NCI-H187 treated with DMSO at 0.1 percent for 48 hours (cell line): ENCODE results near the gene ZRANB3.

Experiments
- DNase-seq: peaks from one replicate; lab custom pipeline; 2025; lab: John Stamatoyannopoulos, UW

The ZRANB3 gene

DNA sequence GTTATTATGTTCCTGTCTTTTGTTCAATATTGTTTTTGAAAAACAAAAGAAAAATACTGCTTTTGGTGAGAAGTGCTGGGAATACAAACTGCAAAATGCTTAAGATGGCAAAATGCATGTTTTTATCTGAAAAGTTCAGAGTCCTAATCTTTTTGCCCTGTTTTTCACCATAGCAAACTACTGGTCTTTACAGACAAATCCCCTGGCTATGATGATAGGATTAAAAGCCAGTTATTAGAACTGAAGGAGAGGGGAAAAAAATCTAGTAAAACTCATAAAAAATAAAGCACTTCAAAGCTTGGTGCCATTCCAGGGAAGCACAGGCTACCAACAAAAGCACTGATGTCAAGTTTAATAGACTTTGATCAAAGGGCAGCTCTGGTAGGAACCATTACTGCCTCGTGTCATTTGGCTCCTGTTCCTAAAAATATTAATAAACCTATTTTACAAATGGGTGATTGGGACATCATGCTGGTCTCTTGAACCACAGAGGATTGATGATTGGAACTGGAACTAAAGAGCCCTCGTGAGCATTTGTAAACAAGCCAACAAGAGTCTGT, 284.2 kb downstream of the ZRANB3 start:
- DNase-seq: no peak

DNA sequence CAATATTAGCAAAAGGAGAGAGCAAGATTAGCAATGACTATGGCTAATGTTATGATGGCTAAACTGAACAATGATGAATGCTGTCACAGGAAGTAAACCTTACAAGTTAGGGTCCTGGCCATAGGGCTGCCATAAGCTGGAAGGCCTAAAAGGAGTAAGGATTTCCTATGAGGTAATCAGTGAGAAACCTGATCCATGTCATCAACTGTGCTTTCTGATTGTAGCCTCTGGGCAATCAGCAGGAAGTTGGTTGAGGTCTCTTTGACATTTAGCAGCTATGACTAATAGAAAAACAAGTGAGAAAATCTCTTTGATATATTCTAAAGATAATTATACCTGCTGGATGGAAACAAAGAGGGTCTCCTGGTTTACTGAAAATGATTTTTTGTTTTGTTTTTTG, 285.9 kb downstream of the ZRANB3 start:
- DNase-seq: no peak

DNA sequence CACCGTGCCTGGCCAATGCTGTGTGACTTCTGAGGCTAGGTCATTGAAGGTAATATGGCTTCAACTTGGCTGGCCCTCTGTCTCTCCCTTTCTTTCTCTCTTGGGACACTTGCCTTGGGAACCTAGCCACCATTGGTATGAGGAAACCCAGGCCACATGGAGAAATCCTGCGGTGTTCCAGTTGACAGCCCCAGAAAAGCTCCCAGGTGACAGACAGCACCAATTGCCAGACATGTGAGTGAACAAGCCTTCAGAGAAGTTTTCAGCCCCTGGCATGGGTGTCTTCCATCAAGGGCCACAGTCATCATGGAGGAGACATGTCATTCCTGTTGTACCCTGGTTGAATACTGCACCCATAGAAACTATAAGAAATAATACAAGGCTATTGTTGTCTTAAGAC, 292.4 kb downstream of the ZRANB3 start:
- no peak for DNase-seq

DNA sequence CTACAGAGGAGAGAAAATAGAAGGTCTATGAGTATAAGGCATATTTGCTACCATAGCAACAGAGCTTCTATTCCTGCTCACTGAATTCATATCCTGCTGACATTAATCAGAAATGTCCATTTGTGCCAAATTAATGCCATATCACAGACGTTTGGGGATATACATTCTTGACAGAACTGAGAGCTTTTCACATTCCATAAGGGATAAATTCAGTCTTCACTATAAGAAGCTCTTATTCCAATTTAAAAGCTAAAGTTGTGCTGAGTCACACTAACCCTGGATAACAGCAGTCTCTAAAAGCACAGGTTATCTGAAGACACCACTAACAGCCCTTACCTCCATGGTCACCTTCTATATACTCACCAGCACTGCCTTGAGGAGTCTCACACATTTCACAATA, 300.9 kb downstream of the ZRANB3 start:
- no peak for DNase-seq

DNA sequence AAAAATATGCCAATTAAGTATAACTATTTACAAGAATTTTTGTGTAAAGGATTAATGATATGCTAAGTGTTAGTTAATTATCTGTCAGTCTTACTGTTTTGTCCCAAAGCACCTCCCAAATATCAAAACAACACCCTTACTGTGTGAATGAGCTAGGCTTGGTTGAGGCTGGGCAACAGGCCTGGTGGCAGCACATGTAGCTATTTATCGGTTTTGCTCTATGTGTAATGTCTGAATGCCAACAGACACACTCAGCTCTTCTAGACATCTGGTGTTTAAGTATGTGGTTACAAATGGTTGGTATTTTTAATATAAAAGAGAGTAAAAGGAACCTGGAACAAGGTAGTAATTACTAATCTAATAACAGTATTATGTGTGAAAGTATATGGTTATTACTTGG, 303.6 kb downstream of the ZRANB3 start:
- no peak for DNase-seq

DNA sequence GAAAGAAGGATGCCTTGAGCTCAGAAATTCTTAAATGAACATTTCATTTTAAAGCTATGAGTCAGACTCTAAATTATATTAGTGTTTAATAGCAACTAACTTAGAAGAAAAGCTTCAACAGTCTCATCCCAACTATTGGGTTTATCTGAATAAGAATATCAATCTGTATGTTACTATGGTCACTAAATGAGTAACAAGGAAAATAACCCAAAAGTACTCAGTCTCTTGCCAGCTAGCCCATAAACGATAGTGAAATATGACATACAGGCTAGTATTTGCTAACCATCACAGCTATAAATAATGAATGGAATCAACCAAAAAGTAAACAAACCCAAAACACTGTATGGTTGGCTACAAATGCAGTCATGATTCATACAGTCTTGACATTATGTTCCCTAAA, 304.1 kb downstream of the ZRANB3 start:
- no peak for DNase-seq

DNA sequence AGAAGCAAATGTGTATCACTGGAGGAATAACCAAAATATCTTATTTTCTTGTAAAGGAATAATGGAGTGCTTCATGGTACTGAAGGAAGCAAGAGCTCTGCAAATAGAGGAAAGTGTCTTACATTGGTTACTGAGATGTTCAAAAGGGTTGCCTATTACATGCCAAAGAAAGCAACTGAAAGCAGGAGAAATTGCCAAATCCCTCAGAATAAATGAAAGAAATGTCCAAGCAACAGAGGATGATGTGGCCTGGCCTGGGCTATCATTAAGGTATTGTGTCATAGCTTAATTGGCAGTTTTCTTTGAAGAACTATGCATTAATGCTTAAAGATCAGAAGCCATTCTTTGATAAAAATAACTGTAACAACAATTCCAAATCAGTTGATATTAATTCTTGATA, 305.2 kb downstream of the ZRANB3 start:
- DNase-seq: no peak

DNA sequence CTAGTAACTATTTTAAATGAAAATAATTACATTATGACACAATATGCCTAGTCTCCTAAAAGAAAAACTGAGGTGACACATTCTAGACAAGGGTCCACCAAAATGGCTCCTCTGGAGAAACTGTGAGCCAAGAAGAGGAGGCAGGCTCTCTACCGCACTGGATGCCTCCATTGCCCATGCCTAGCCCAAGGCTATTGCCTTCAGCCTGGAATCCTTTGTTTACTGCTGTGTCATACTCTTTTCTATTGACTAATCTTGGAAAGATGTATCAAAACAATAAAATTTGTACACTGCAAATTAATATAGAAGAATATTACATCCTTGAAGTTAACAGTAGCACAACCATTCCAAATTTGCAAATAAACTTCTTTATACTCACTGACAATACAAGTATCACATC, 311.8 kb downstream of the ZRANB3 start:
- DNase-seq: no peak

DNA sequence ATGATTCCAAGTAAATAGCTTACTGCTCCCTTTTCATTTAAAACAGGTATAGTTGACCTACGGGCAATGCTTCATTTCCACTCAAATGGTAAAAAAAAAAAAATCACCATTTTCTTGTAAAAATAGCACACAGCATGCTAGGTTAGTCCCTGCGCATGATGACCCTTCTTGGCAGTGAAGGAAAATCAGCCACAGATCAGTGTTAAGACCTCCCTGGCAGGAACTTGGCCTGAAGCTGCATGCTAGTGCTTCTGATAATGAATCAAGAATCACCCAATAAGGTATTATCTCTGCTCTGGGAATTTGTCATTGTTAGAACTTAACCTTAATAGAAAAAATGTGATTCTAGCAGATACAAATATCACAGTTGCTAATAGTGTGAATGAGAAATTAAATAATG, 312.6 kb downstream of the ZRANB3 start:
- no peak for DNase-seq

DNA sequence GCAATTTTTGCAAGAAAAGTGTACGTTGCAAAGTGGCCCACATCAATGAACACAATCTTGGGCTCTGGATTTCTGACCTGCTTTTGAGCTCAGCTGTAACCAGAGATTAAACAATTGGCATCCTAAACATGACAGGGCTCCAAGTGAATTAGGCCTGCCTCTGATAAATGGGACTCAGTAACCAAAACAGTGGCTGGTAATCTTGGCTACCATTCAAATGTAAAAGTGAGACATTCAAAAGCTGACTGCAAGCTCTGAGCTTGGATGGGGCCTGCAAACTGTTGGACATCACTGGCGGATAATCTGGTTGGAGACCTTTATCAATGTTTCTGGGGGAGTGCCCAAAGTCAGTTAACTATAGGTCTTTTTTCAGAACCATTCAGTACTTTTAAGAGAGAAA, 318.3 kb downstream of the ZRANB3 start:
- no peak for DNase-seq

DNA sequence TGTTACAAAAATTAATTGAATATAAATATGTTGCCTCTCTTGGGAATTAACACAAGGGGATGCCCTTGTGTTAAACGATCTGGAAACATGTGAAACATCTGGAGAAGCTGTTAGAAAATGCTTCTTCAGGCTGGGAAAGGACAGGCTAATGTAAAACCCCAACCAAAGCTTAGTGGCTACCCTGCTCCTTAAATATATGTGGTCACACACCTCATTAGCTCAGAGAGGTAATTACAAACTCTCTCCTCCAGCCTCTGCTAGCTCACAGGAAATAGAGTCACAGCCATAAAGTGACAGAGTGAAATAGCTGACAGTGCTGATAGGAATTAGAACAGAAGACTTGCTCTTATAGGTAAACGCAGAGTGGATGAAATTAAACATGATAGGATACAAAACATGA, 323.0 kb downstream of the ZRANB3 start:
- no peak for DNase-seq

DNA sequence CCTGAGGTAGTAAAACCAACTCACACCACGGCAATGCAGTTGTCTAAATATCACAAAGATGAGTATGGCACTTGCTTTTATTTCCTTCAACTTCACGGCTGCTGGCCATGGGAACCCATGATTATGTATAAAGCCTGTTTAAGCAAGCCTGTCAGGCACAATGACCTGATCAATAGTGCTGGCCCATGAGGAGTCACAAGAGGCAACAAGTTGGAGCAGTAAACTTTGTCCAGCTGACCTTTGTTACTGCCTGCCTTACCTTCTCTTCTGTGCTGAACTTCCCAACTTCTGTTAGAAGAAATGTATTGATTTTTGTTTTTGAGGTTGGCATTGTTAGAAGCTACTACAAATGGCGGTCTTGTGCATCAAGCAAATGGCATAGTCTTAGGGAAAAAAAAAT, 327.1 kb downstream of the ZRANB3 start:
- no peak for DNase-seq

DNA sequence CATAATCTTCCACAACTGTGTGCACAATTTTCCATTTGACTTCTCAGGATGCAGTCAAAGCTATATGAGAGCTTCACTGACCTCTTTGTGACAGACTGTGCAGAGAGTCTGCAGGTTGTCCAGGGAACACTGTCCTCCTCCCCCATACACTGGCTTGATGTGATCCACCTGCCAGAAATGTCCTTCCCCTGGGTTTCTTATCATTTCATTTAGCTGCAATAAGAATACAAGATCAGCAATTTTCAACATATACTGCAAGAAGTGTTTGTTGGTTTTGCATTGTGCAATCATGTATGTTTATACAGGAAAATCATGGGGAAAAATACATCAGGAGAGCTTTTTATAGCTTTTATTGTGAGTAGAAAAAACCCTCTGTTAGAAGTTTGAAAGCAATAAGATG, 328.3 kb downstream of the ZRANB3 start:
- DNase-seq: no peak

DNA sequence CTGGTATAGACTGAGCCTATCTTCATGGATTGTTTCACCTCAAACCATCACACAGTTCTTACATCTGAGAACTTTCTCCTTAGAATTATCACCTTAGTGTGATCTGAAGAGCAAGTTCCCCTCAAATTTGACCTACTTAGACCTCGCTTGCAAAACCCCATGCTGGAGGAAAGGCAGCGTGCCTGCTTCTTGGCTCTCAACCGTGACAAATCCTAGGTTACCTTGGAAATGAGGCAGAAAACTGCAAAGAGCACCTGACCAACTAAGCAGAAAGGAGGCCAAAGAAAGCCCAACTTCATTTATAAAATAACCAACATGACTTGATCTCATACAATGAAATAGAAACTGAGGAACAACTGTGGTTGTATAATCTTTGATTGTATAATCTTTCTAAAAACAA, 332.5 kb downstream of the ZRANB3 start:
- no peak for DNase-seq

DNA sequence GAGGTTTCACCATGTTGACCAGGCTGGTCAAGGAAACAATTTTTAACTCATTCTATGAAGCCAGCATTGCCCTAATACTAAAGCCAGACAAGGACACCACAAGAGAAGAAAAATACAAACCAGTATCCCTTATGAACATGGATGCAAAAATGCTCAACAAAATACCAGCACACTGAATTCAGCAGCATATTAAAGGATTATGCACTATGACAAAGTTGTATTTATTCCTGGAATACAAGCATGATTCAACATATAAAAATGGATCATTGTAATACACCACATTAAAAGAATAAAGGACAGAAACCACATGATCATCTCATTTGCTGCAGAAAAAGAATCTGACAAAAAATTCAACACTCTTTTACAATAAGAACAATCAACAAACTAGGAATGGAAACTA, 340.2 kb downstream of the ZRANB3 start:
- no peak for DNase-seq

DNA sequence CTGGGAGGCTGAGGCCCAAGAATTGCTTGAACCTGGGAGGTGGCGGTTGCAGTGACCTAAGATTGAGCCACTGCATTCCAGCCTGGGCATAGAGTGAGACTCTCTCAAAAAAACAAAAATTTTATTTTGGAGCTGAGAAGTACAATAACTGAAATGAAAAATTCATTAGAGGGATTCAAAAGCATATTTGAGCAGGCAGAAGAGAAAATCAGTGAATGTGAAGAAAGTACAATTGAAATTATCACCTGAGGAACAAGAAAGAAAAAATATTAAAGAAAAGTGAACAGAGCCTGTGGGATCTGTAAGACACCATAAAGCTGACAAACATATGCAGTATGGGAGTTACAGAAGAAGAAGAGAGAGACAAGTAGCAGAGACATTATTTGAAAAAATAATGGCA, 341.9 kb downstream of the ZRANB3 start:
- no peak for DNase-seq

DNA sequence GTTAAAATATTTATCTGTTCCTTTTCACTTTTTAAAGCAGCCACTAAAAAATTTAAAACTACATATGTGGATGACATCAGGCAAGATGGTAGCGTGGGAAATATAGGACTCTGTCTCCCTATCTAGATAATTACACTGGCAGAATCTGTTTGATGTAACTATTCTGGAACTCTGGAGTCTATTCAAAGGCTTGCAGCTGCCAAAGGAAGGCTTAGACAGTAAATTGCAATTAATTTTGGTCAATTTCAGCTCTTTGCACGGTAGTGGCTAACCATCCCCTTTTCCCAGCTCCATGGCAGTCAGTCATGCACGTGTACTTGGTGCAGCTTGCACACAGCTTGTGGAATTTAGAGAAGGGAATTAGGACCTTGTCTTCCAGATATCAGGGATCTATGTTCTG, 343.7 kb downstream of the ZRANB3 start:
- no peak for DNase-seq

DNA sequence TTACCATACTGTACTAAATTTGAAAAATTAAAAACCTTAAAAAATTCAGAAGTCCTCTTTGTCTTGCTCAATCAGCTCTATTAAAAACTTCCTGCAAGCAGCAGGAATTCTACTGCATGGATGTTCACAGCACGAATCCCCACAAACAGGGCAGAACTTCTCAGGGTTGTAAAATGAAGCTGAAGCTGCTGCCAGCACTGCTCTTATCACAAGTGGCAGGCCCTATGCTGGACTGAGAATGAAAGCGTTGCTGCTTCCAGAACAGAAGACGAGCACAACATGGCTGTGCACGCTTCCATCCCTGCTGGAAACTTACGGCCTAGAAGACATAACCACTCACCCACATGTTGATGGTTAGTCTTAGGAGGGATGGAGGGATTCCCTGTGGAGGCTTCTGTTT, 345.0 kb downstream of the ZRANB3 start:
- DNase-seq: no peak

DNA sequence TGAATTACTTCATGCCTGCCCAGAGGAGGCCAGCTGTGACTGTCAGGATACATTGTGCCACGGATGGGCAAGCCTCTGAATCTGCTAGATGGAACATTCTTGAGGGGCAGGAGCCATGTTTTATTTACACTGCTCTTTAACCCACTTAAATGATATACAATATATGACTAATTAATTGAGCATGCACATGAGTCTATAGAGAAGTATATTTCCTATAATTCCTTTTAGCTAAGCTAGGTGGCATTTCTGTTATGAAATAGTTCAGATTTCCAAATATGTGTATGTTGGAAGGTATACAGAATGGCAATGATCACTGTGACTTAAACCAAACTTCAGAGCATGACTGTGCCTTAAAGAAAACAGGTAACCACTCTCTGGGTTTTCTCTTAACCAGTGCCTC, 347.2 kb downstream of the ZRANB3 start:
- DNase-seq: no peak

DNA sequence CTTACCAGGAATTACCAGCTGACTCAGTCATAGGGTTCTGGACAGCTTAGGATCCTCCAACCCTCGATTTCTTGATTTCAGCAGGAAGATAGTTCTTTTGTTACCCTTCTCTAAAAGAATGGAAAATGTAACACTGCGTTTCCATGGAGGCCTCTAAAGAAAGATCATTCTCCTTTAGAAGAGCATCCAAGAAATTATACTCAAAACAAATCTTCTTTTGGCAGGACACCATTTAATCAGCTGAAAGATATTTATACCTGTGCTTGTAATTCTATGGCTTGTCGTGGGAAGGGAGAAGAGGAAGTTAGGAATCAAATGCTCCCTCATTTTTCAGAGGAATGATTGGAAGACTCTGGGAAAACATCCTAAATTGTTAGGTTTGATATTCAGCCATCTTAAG, 348.4 kb downstream of the ZRANB3 start:
- no peak for DNase-seq

DNA sequence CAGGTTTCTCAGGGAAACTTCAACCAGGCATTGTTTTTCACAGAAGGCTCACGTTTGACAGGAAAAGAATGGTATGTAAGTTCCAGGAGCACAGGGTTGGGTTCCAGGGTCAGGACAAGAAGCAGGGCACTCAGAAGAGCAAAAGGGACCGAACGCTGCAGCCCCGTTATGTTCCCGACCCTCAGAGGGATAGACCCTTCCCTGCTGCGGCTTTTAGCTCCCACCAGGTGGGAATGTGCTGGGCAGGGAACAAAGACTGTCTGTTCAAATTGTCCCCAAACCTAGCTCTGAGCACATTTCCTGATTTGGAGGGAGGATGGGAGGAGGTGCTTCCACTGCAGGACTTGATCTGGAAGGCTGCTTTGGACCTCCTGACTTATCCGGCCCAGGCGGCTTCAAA, 348.8 kb downstream of the ZRANB3 start:
- DNase-seq: no peak

DNA sequence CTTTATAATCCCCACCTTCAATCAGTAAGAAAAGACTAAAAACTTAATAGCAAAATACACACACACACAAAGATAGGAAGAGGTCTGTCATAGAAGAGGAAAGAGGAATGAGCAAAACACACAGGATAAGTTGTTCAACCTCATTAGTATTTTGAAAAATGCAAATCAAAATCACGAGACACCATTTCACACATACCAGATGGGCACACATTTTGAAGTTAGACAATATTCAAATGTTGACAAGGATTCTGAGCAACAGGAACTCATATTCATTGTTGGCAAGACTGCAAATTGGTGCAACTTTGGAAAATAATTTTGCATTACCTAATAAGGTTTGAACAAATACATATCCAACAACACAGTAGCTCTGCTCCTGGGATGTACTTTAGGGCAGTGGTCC, 351.3 kb downstream of the ZRANB3 start:
- no peak for DNase-seq

DNA sequence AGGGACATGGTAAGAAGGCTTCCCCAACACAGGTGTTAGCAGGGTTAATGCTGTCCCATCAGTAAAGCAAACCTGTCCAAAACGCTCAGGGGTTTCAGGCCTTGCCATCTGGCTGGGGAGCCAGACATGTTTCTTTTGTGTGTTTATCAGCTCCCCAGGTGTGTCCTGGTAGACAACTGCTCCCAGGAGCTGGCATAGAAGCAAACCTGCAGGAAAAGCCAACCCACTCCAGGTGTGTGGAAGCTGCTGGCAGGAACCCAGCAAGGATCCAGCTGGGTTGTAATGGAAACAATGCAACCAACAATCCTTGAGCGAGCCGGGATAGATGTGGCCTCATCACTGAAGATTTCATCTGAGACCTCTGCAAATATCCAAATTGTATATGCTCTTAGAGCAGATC, 355.8 kb downstream of the ZRANB3 start:
- DNase-seq: no peak

DNA sequence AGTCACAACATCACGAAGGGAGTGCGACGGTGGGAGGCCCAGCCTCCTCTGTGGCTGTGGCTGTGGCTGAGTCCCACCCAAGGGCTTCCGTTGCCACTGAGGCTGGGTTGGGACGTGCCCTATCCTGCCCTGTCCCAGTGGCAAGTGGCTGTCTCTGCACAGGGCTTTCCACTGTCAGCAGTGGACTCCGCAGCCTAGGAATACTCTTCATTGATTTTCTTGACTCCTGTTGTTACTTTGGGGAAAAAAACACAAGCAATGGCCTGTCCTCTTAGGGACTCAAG, 356.3 kb downstream of the ZRANB3 start:
- no peak for DNase-seq

DNA sequence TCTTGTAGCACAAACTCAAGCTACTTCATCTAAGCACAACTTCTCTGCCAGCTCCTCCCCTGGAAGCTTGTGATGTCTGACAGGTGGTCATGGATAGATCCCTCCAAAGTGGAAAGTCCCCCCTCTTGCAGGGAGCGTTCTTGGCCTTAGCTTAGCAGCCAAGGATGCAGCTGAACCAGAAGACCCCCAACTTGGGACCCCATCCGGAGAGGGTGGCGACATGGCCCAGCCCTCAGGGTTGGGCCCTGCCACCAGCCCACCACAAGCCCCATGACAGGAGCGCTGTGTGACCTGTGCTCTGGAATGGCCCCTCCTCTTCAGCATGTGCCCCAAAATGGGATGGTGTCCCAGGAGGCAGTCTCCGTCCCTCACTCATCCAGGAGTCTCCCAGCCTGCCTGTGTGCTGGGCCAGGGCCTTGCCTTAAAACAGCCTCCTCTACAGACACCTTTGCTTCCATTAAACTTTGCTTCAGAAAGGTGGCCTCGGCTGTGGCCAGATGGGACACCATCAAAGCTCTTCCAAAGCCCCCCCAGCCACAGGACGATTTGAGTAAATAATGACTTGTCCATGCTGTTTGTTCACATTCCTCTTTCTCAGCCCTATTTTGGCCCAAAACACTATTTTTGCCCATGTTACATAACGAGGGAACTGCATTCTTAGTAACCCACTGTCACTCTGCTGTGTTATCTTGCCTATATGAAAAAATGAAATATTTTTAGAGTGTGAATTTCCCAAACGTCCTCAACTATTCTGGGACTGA, 356.8 kb downstream of the ZRANB3 start:
- no peak for DNase-seq
